Lung microvascular endothelial cell (primary cell): ENCODE measurements around the gene MARK2. TPM values are rescaled to one million over a fixed set of nuclear protein-coding genes. Genes with fewer than 3 reads are reported as not detected.

Experiments
- DNase-seq, 2 donors: peaks; one replicate each; pipeline versions ENCODE4 v3.0.0 to v3.0.0-alpha.2; 2010; ENCODE audit warnings: low read depth in 2 of 2
- total RNA-seq: library from RNA; depleted of rRNA; stranded (reverse); fragments of >200 nt; gene quantifications from 2 replicates; pipeline ENCODE4 v1.2.1, GENCODE V29; 2014

MARK2 gene
- total RNA-seq, 1 donor from 2014 or later, result 9.9 TPM

GRCh38 chr11:63879598-63880402 is 40.9 kb downstream of the MARK2 start:
- DNase-seq, result peak in 1 of 2 donors; percentile 27

- DNase-seq, result peak in 1 of 2 donors; percentile 11
Measured at GRCh38 chr11:63880403-63880790, 41.5 kb downstream of the MARK2 start.

DNA sequence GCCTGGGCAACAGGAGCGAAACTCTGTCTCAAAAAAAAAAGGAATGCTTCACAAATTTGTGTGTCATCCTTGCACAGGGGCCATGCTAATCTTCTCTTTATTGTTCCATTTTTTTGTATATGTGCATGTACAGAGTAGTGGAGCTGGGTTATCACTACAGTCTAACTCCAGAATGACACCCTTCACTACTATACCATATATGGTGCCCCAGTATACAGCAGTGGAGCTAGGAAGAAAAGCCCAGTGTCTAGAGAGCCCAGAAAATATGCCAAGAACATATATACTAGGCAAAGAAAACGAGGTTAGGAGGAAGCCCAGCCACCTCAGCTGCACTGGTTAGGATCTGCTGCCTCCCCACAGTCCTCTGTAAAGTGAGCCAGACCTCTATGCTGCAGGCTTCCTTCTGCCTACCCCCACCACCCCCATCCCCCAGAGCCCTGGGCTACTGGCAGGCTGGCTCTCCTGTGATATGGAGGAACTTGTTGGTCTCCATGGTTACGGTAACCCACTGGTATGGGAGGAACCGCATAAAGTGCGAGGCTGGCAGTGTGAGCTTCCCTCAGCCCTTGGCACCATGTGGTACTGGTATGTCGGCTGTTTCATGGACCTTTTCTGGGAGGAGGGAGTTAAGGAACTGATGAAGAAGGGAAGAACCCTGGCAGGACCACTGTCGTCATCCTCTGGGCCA is 43.8 kb downstream of the MARK2 start:
- DNase-seq, result no peak

- DNase-seq, result no peak
Measured at GRCh38 chr11:63883791-63884190, 44.9 kb downstream of the MARK2 start.

GRCh38 chr11:63884196-63884932 is 45.5 kb downstream of the MARK2 start:
- no peak for DNase-seq

DNA sequence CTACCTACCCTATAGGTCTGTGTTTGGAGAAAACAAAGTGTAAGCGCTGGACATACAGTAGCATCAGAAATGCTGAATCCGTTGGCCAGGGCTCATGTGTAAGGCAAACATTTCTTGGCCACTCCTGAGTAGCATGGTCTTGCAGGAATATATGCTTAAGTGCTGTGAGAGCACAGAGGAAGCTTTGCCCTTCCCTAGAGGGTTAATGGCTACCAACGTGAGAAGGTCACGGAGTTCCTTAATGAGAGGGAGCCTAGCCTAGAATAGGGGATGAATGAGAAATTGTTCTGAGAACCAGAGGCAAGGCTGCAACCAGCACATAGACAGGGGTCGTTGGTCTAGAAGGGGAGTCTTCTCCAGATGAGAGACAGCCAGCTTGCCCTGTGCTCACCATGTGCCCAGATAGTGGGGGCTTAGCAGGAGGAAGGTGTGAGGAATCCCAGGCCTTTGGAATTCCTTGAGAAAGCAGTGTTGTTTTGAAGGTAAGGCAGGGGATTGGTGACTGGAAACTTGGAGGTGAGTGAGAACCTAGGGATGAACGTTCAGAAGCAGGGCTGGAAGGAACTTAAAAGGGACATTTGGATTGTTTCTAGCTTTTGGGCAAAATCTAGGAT is 48.6 kb downstream of the MARK2 start:
- no peak for DNase-seq

- DNase-seq, result peak; percentile 20 to 50
Measured at GRCh38 chr11:63888170-63889086, 49.5 kb downstream of the MARK2 start.

DNA sequence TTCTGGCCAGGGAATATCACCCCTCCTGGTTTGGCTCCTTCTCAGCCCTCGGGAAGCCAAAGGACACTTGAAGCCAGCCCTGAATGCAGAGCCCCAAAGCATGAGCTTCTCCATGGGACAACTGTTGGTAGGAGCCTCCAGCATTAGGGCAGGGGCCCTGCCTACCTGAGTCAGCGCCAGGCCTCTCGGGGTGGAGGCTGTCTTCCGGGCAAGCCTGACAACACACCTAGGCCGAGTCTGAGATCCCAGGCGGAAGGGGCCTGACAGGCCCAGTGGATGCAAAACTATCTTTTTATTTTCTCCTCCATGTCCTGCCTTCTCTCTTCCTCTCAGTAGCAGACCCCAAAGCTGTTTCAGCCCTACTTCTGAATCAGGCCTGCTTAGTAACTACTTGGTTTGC is 50.4 kb downstream of the MARK2 start:
- no peak for DNase-seq

- no peak for DNase-seq
Measured at GRCh38 chr11:63890368-63890767, 51.5 kb downstream of the MARK2 start.

DNA sequence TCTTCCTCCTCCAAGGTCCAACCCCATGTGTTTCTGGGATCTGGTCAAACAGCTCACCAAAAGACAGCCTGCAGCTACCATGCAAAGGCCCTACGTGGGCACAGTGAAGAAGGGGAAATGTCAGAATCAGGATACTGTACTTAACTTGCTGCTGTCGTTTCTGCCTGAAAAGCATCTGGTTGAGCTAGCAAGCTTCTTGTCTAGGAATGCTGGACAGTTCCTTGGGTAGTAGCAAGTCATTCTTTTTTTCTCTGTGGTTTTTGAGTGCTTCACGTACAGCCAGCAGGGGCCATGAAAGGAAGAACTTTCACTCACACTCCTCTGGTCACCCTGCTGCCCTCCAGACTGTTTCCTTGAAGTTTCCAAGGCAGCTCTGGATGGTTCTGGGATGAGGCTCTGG is 53.3 kb downstream of the MARK2 start:
- peak in 1 of 2 donors; percentile 40 for DNase-seq

GRCh38 chr11:63893355-63893754 is 54.4 kb downstream of the MARK2 start:
- DNase-seq, result no peak

DNA sequence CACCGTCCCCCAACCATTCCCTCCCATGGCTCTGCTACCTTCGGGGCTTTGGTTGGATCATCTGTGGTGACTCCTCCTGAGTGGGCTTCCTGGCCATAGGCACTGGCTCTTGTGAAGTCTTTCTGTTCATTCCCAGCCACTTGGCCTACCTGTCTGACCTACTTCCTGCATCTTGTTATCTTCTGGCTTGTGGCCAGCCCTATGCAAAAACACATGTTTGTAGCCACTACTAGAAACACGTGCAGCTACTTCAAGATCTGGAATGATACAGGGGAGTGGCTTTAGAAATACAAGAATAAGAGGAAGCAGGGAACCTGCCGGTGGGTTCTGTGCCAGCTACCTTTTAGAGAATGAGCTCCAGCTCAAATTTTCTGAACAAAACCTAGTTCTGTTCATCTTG is 57.2 kb downstream of the MARK2 start:
- no peak for DNase-seq

GRCh38 chr11:63897459-63898146 is 58.7 kb downstream of the MARK2 start:
- no peak for DNase-seq

DNA sequence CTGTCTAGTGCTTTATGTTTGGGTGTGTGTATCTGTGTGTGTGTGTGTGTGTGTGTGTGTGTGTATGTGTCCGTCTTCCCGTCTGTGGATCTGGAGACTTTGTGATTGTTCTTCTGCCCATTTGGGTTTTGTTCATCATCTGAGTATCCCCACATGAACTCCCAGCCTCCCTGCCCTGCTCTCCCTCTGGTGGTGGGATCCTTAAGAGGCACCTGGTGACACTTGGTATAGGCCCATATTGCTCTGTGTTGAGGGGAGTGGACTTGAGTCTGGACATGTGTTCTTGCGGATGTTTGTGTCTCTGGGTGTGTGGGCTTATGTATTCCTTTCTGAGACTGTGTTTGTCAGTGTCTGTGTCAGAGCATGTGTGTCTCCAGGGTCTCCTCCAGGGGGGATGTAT is 62.8 kb downstream of the MARK2 start:
- DNase-seq, result peak; percentile 31 to 43

DNA sequence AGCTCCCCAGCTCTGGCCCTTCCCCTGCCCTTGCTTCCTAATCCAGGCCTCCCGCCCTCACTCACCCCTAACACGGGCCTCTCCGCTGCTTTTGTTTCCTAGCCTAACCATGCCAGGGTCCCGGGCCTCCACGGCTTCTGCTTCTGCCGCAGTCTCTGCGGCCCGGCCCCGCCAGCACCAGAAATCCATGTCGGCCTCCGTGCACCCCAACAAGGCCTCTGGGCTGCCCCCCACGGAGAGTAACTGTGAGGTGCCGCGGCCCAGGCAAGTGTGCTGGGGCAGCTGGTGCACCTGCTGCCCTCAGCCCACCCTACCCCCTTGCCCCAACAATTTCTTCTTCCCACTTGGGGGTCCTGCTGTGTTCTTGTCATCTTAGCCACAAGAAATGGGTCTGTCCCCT is 65.0 kb downstream of the MARK2 start:
- DNase-seq, result no peak

- DNase-seq, result no peak
Measured at GRCh38 chr11:63904743-63905142, 65.8 kb downstream of the MARK2 start.

GRCh38 chr11:63905179-63905578 is 66.3 kb downstream of the MARK2 start:
- DNase-seq, result no peak

GRCh38 chr11:63906087-63906486 is 67.2 kb downstream of the MARK2 start:
- no peak for DNase-seq

- DNase-seq, result peak; percentile 39 to 53
Measured at GRCh38 chr11:63906585-63906984, 67.7 kb downstream of the MARK2 start.

- DNase-seq, result no peak
Measured at GRCh38 chr11:63907063-63907462, 68.2 kb downstream of the MARK2 start.
